Karpas-422 (cell line): ENCODE measurements around the gene ATP9B. TPM values are rescaled to one million over a fixed set of nuclear protein-coding genes. Genes with fewer than 3 reads are reported as not detected.

ENCODE experiments used
- DNase-seq: peaks from one replicate; pipeline ENCODE4 v3.0.0-alpha.2; 2015
- H2AFZ ChIP-seq: fragments of 200-600 bp; sonication (generic); 2 replicates; pipeline ENCODE4 v1.6.1; 2014; ENCODE audit warnings: antibody characterized with exemption, low read length, mixed read lengths
- H3K27ac ChIP-seq: fragments of 200-600 bp; sonication (generic); 2 replicates; pipeline ENCODE4 v1.5.1; 2014; ENCODE audit warnings: mild to moderate bottlenecking, low read length, moderate library complexity
- H3K27me3 ChIP-seq: fragments of 200-600 bp; sonication (generic); 2 replicates; pipeline ENCODE4 v1.6.1; 2014; ENCODE audit warnings: low read length, mixed read lengths
- H3K36me3 ChIP-seq: fragments of 200-600 bp; sonication (generic); 2 replicates; pipeline ENCODE4 v1.6.1; 2014; ENCODE audit warnings: low read length, mixed read lengths; ENCODE audit not compliant: insufficient read depth
- H3K4me1 ChIP-seq: fragments of 200-600 bp; sonication (generic); 2 replicates; pipeline ENCODE4 v1.6.1; 2014; ENCODE audit warnings: mild to moderate bottlenecking, low read length, mixed read lengths
- H3K4me2 ChIP-seq: fragments of 200-600 bp; sonication (generic); 2 replicates; pipeline ENCODE4 v1.6.1; 2014; ENCODE audit warnings: low read length, low read depth, mild to moderate bottlenecking; ENCODE audit not compliant: poor library complexity, severe bottlenecking
- H3K4me3 ChIP-seq: fragments of 200-600 bp; sonication (generic); 2 replicates; pipeline ENCODE4 v1.5.1; 2014; ENCODE audit warnings: mild to moderate bottlenecking, antibody characterized with exemption, low read length, mixed read lengths
- H3K79me2 ChIP-seq: fragments of 200-600 bp; sonication (generic); 2 replicates; pipeline ENCODE4 v1.6.1; 2014; ENCODE audit warnings: mild to moderate bottlenecking, low read length, mixed read lengths
- H3K9ac ChIP-seq: fragments of 200-600 bp; sonication (generic); 2 replicates; pipeline ENCODE4 v1.6.0; 2014; ENCODE audit warnings: low read length
- H3K9me2 ChIP-seq: fragments of 200-600 bp; sonication (generic), shearing (Covaris generic); replicated peaks from 2 replicates; pipeline ENCODE4 v1.6.0; 2014; ENCODE audit warnings: mild to moderate bottlenecking, low read length, moderate library complexity; ENCODE audit not compliant: insufficient read depth
- H3K9me3 ChIP-seq: fragments of 300-700, 200-600 bp; sonication (generic); 2 replicates; pipeline ENCODE4 v1.6.1; 2014; ENCODE audit warnings: low read length, mixed read lengths
- H4K20me1 ChIP-seq: fragments of 200-600 bp; sonication (generic); 2 replicates; pipeline ENCODE4 v1.6.1; 2014; ENCODE audit warnings: mild to moderate bottlenecking, antibody characterized with exemption, low read length, low read depth; ENCODE audit not compliant: insufficient read depth
- total RNA-seq: library from RNA; depleted of rRNA; stranded (reverse); fragments of >200 nt; shearing (Covaris generic); gene quantifications from 2 replicates; pipeline ENCODE4 v1.2.3, GENCODE V29; 2014; ENCODE audit warnings: low replicate concordance

The ATP9B gene
- total RNA-seq, 1 experiment from 2014 or later, result 65.1 TPM

- no peak overlapping the region for H3K9ac ChIP-seq
- H3K36me3 ChIP-seq, result peaks cover 7% of the 10 kb centered on the region; the same call in 1 of the 2 replicates
- DNase-seq, result no peak
- no peak overlapping the region for H3K4me2 ChIP-seq
- H4K20me1 ChIP-seq, result no peaks in the 10 kb centered on the region
- no peaks in the 10 kb centered on the region for H3K4me1 ChIP-seq
- no peak overlapping the region for H3K27ac ChIP-seq
- H3K79me2 ChIP-seq, result peaks cover 41% of the 10 kb centered on the region
- H2AFZ ChIP-seq, result no peak overlapping the region
- H3K4me3 ChIP-seq, result no peak overlapping the region
- H3K9me2 ChIP-seq, result no peaks in the 10 kb centered on the region
- H3K9me3 ChIP-seq, result no peaks in the 10 kb centered on the region
- no peaks in the 10 kb centered on the region for H3K27me3 ChIP-seq
These were observed 137.2 kb downstream of the ATP9B start for GRCh38 chr18:79206444-79206843.

GRCh38 chr18:79208906-79209305 lies 139.7 kb downstream of the ATP9B start:
- Histone ChIP-seq H4K20me1 (no peaks in the 10 kb centered on the region), H3K27ac (no peak overlapping the region), H2AFZ (no peak overlapping the region), H3K4me3 (no peak overlapping the region), H3K4me1 (no peaks in the 10 kb centered on the region), H3K9ac (no peak overlapping the region), H3K4me2 (no peak overlapping the region), H3K9me3 (no peaks in the 10 kb centered on the region), H3K9me2 (no peaks in the 10 kb centered on the region), H3K27me3 (no peaks in the 10 kb centered on the region), H3K79me2 (peaks cover 64% of the 10 kb centered on the region), H3K36me3 (peaks cover 7% of the 10 kb centered on the region; the same call in 1 of the 2 replicates)
- DNase-seq, result no peak

GRCh38 chr18:79210002-79210910 lies 141.1 kb downstream of the ATP9B start:
- Histone ChIP-seq H3K9ac (no peak overlapping the region), H3K36me3 (peaks cover 7% of the 10 kb centered on the region; the same call in 1 of the 2 replicates), H3K4me2 (no peak overlapping the region), H2AFZ (no peak overlapping the region), H3K27me3 (no peaks in the 10 kb centered on the region), H4K20me1 (no peaks in the 10 kb centered on the region), H3K4me1 (no peaks in the 10 kb centered on the region), H3K79me2 (peaks cover 73% of the 10 kb centered on the region), H3K9me2 (no peaks in the 10 kb centered on the region), H3K9me3 (no peaks in the 10 kb centered on the region), H3K4me3 (no peak overlapping the region), H3K27ac (no peak overlapping the region)
- no peak for DNase-seq

- no peak for DNase-seq
- Histone ChIP-seq H3K4me3 (no peak overlapping the region), H3K36me3 (peaks cover 5% of the 10 kb centered on the region; the same call in 1 of the 2 replicates), H3K27ac (no peak overlapping the region), H4K20me1 (no peaks in the 10 kb centered on the region), H3K9me2 (no peaks in the 10 kb centered on the region), H2AFZ (no peak overlapping the region), H3K9me3 (no peaks in the 10 kb centered on the region), H3K27me3 (no peaks in the 10 kb centered on the region), H3K79me2 (peaks cover 81% of the 10 kb centered on the region), H3K4me2 (no peak overlapping the region), H3K4me1 (no peaks in the 10 kb centered on the region), H3K9ac (no peak overlapping the region)
These were observed 142.7 kb downstream of the ATP9B start for GRCh38 chr18:79211844-79212243.

- peaks cover 86% of the 10 kb centered on the region for H3K79me2 ChIP-seq
- no peaks in the 10 kb centered on the region; the same call in 1 of the 2 replicates for H3K36me3 ChIP-seq
- H3K9ac ChIP-seq, result no peak overlapping the region
- no peak overlapping the region for H3K27ac ChIP-seq
- H3K4me3 ChIP-seq, result no peak overlapping the region
- H3K9me3 ChIP-seq, result no peaks in the 10 kb centered on the region
- H3K4me1 ChIP-seq, result no peaks in the 10 kb centered on the region
- no peak overlapping the region for H3K4me2 ChIP-seq
- H2AFZ ChIP-seq, result no peak overlapping the region
- no peak for DNase-seq
- no peaks in the 10 kb centered on the region for H4K20me1 ChIP-seq
- H3K27me3 ChIP-seq, result no peaks in the 10 kb centered on the region
- no peaks in the 10 kb centered on the region for H3K9me2 ChIP-seq
These were observed 144.9 kb downstream of the ATP9B start for GRCh38 chr18:79214056-79214455.

- Histone ChIP-seq H4K20me1 (no peaks in the 10 kb centered on the region), H3K4me1 (no peaks in the 10 kb centered on the region), H3K79me2 (peaks cover 83% of the 10 kb centered on the region), H3K9me2 (no peaks in the 10 kb centered on the region), H3K4me2 (no peak overlapping the region), H3K27ac (no peak overlapping the region), H3K9me3 (no peaks in the 10 kb centered on the region), H3K27me3 (no peaks in the 10 kb centered on the region), H2AFZ (no peak overlapping the region), H3K9ac (no peak overlapping the region), H3K4me3 (no peak overlapping the region), H3K36me3 (no peaks in the 10 kb centered on the region; the same call in 1 of the 2 replicates)
- DNase-seq, result no peak
These were observed 147.0 kb downstream of the ATP9B start for GRCh38 chr18:79216176-79216575.

GRCh38 chr18:79217979-79218604 lies 148.9 kb downstream of the ATP9B start:
- Histone ChIP-seq H3K4me3 (no peak overlapping the region), H3K4me1 (peaks cover 17% of the 10 kb centered on the region), H3K9me2 (no peaks in the 10 kb centered on the region), H3K4me2 (no peak overlapping the region), H3K27me3 (no peaks in the 10 kb centered on the region), H3K79me2 (peaks cover 77% of the 10 kb centered on the region), H4K20me1 (no peaks in the 10 kb centered on the region), H3K9ac (no peak overlapping the region), H2AFZ (no peak overlapping the region), H3K36me3 (no peaks in the 10 kb centered on the region; the same call in 1 of the 2 replicates), H3K27ac (no peak overlapping the region), H3K9me3 (no peaks in the 10 kb centered on the region)
- no peak for DNase-seq

GRCh38 chr18:79218605-79219190 lies 149.5 kb downstream of the ATP9B start:
- DNase-seq, result no peak
- Histone ChIP-seq H3K27ac (no peak overlapping the region), H3K9me3 (no peaks in the 10 kb centered on the region), H3K4me2 (no peak overlapping the region), H3K9me2 (no peaks in the 10 kb centered on the region), H2AFZ (no peak overlapping the region), H3K79me2 (peaks cover 77% of the 10 kb centered on the region), H3K9ac (no peak overlapping the region), H3K4me1 (peaks cover 23% of the 10 kb centered on the region), H3K36me3 (no peaks in the 10 kb centered on the region; the same call in 1 of the 2 replicates), H3K4me3 (no peak overlapping the region), H3K27me3 (no peaks in the 10 kb centered on the region), H4K20me1 (no peaks in the 10 kb centered on the region)
